Fibroblast of mammary gland (primary cell): ENCODE results near the gene TECPR2.

ENCODE experiments used
- DNase-seq: peaks from one replicate; pipeline ENCODE4 v3.0.0-alpha.2; 2010; ENCODE audit warnings: low read depth
- H3K4me3 ChIP-seq: 2 replicates; pipeline ENCODE4 v1.5.1; 2011; ENCODE audit warnings: low read depth, mild to moderate bottlenecking, low read length, moderate library complexity; ENCODE audit not compliant: control insufficient read depth
- CTCF ChIP-seq: conservative IDR thresholded peaks from 2 replicates; pipeline ENCODE4 v1.5.1; 2011; ENCODE audit warnings: low read depth, low read length, inconsistent platforms; ENCODE audit not compliant: control insufficient read depth, insufficient read depth

The TECPR2 gene

GRCh38 chr14:102353126-102353619 lies 9.6 kb upstream of the TECPR2 start:
- no peak for TF ChIP-seq CTCF
- DNase-seq, result no peak
- H3K4me3 ChIP-seq, result no peak overlapping the region

- DNase-seq, result no peak
- H3K4me3 ChIP-seq, result no peak overlapping the region
- TF ChIP-seq CTCF, result no peak
Measured at GRCh38 chr14:102356280-102356679, 6.5 kb upstream of the TECPR2 start.

GRCh38 chr14:102359341-102359740 lies 3.4 kb upstream of the TECPR2 start:
- H3K4me3 ChIP-seq, result no peak overlapping the region
- no peak for TF ChIP-seq CTCF
- DNase-seq, result no peak

- no peak for DNase-seq
- no peak overlapping the region for H3K4me3 ChIP-seq
- TF ChIP-seq CTCF, result no peak
Measured at GRCh38 chr14:102360388-102360787, 2.4 kb upstream of the TECPR2 start.

GRCh38 chr14:102362084-102362483 lies 657 bp upstream of the TECPR2 start:
- peak; percentile 65 for DNase-seq
- no peak for TF ChIP-seq CTCF

GRCh38 chr14:102363182-102363943 lies 622 bp downstream of the TECPR2 start:
- no peak for TF ChIP-seq CTCF
- H3K4me3 ChIP-seq, result peak overlapping the region; percentile 95
- DNase-seq, result peak; percentile 57

More at GRCh38 chr14:102362084-102362483, 657 bp upstream of the TECPR2 start:
- H3K4me3 ChIP-seq, result peak overlapping the region; percentile 95

GRCh38 chr14:102370305-102370809 lies 7.6 kb downstream of the TECPR2 start:
- peak; percentile 15 for DNase-seq
- H3K4me3 ChIP-seq, result no peak overlapping the region
- TF ChIP-seq CTCF, result no peak
